Naive thymus-derived CD4-positive, alpha-beta T cell (primary cell): ENCODE data around the gene TRMT61A. TPM values are rescaled to one million over a fixed set of nuclear protein-coding genes. Genes with fewer than 3 reads are reported as not detected.

Source experiments
- ATAC-seq: fragments of 150-1000 bp; cut with Tn5 transposase; 2 replicates; pipeline ENCODE4 v1.10.0; 2021; ENCODE audit warnings: mild to moderate bottlenecking, moderate library complexity
- CTCF ChIA-PET: fragments of 350-600 bp; sonication (Branson Sonifier 250); formaldehyde crosslinking; loops from one replicate; lab custom pipeline; 2021; ENCODE audit warnings: antibody characterized with exemption; lab: Charles Lee
- POLR2A ChIA-PET: fragments of 350-600 bp; sonication (Branson Sonifier 250); formaldehyde crosslinking; loops from one replicate; lab custom pipeline; 2021; ENCODE audit warnings: antibody characterized with exemption, inconsistent platforms; lab: Charles Lee
- DNase-seq, 9 donors: peaks; one replicate each; pipeline versions ENCODE4 v3.0.0 to v3.0.0-alpha.2; 2020 to 2022; ENCODE audit warnings: mixed read lengths in 1 of 9
- H3K27ac ChIP-seq: one replicate; pipeline ENCODE4 v1.7.0; 2013; ENCODE audit warnings: mild to moderate bottlenecking, low read depth, low read length, moderate library complexity
- H3K27me3 ChIP-seq, 2 donors: one replicate each; pipeline ENCODE4 v1.7.0; 2013; ENCODE audit warnings: low read length in 2 of 2, mild to moderate bottlenecking in 2 of 2, moderate library complexity in 2 of 2; ENCODE audit not compliant: control insufficient read depth in 2 of 2, insufficient read depth in 2 of 2
- H3K36me3 ChIP-seq, 3 experiments: 1 replicate in 2 of 3; 2 replicates in 1 of 3; pipeline ENCODE4 v1.7.0; 2013; ENCODE audit warnings: low read length in 3 of 3, mild to moderate bottlenecking in 3 of 3, moderate library complexity in 1 of 3; ENCODE audit not compliant: insufficient read depth in 3 of 3, control insufficient read depth in 2 of 3
- H3K4me1 ChIP-seq, 2 donors: one replicate each; pipeline ENCODE4 v1.7.0; 2013; ENCODE audit warnings: low read length in 2 of 2, mild to moderate bottlenecking in 2 of 2, moderate library complexity in 1 of 2; ENCODE audit not compliant: control insufficient read depth in 2 of 2, insufficient read depth in 2 of 2
- H3K4me3 ChIP-seq: 2 replicates; pipeline ENCODE4 v1.7.0; 2013; ENCODE audit warnings: mild to moderate bottlenecking, low read length
- H3K9me3 ChIP-seq, 3 experiments: 1 replicate in 2 of 3; 2 replicates in 1 of 3; pipeline ENCODE4 v1.7.0; 2013; ENCODE audit warnings: low read length in 3 of 3; ENCODE audit not compliant: control insufficient read depth in 2 of 3
- H3K27ac Mint-ChIP-seq, 9 donors: one replicate each; pipeline ENCODE4 v1.8.0; 2020 to 2022; ENCODE audit warnings: mixed read lengths in 9 of 9, mild to moderate bottlenecking in 8 of 9, moderate library complexity in 5 of 9, inconsistent platforms in 2 of 9
- H3K27me3 Mint-ChIP-seq, 5 donors: one replicate each; pipeline ENCODE4 v1.8.0; 2021 to 2022; ENCODE audit warnings: mixed read lengths in 5 of 5, mild to moderate bottlenecking in 1 of 5
- H3K36me3 Mint-ChIP-seq, 5 donors: one replicate each; pipeline ENCODE4 v1.8.0; 2020 to 2022; ENCODE audit warnings: mixed read lengths in 5 of 5, mild to moderate bottlenecking in 3 of 5, inconsistent platforms in 1 of 5
- H3K4me1 Mint-ChIP-seq, 7 donors: one replicate each; pipeline ENCODE4 v1.8.0; 2020 to 2022; ENCODE audit warnings: mixed read lengths in 7 of 7, mild to moderate bottlenecking in 3 of 7, inconsistent platforms in 1 of 7
- H3K4me3 Mint-ChIP-seq, 10 donors: one replicate each; pipeline ENCODE4 v1.8.0; 2020 to 2022; ENCODE audit warnings: mild to moderate bottlenecking in 10 of 10, mixed read lengths in 10 of 10, moderate library complexity in 6 of 10, inconsistent platforms in 2 of 10
- H3K9me3 Mint-ChIP-seq, 11 donors: one replicate each; pipeline ENCODE4 v1.8.0; 2020 to 2022; ENCODE audit warnings: mixed read lengths in 11 of 11, mild to moderate bottlenecking in 4 of 11, inconsistent platforms in 1 of 11, moderate library complexity in 1 of 11
- intact Hi-C, 2 donors: fragments of 100-400 bp; cut with micrococcal nuclease; formaldehyde crosslinking; loops; one replicate each; pipeline ENCODE4 v1.15.1; 2023
- polyA plus RNA-seq, 2 donors: library from polyadenylated mRNA; unstranded; fragments of 300-500 nt; fragmentation: Illumina TruSeq; gene quantifications; one replicate each; pipeline ENCODE4 v1.2.3, GENCODE V29; 2021
- total RNA-seq, 6 experiments: library from RNA in 5 of 6; stranded (reverse) in 5 of 6; gene quantifications; 1 replicate in 5 of 6; 2 replicates in 1 of 6; pipeline ENCODE4 v1.2.3 and lab custom pipeline; 2021 to 2026

The TRMT61A gene
- total and polyA plus RNA-seq, 7 experiments from 2014 or later = 6.3 to 15.1 (median 12.2) TPM

GRCh38 chr14:103504991-103505565 lies 23.9 kb upstream of the TRMT61A start:
- Mint-ChIP-seq H3K27me3 (no peaks in the 10 kb centered on the region), H3K4me1 (peaks cover 2 to 13% (median 5%) of the 10 kb centered on the region in 7 donors), H3K27ac (peak overlapping the region in 5 of 9 donors; percentile 3 to 56 (median 20)), H3K4me3 (no peak overlapping the region), H3K36me3 (peaks cover 3 to 52% (median 16%) of the 10 kb centered on the region in 5 donors), H3K9me3 (no peaks in the 10 kb centered on the region)
- ATAC-seq (no peak), DNase-seq (peak in 1 of 9 donors; percentile 6)
- Histone ChIP-seq H3K4me3 (no peak overlapping the region), H3K27me3 (no peaks in the 10 kb centered on the region), H3K27ac (no peak overlapping the region), H3K4me1 (no peaks in the 10 kb centered on the region), H3K36me3 (peaks cover 9 to 54% (median 12%) of the 10 kb centered on the region in 3 experiments), H3K9me3 (no peaks in the 10 kb centered on the region)
- ChIA-PET POLR2A (interaction anchor here (0.9 kb wide), 1 partner anchor 56 kb away, joined by 3 read pairs; no protein-coding TSS in a partner anchor), CTCF (interaction anchor here (1.0 kb wide), 1 partner anchor 42 kb away, joined by 4 read pairs; no protein-coding TSS in a partner anchor)
- intact Hi-C loops = no loop called here

GRCh38 chr14:103507751-103508150 lies 21.2 kb upstream of the TRMT61A start:
- CTCF ChIA-PET = no interaction called here
- H3K4me1 ChIP-seq = no peaks in the 10 kb centered on the region
- H3K36me3 Mint-ChIP-seq = peaks cover 3 to 33% (median 11%) of the 10 kb centered on the region in 5 donors
- POLR2A ChIA-PET = no interaction called here
- ATAC-seq (no peak), DNase-seq (no peak)
- H3K27me3 Mint-ChIP-seq = no peaks in the 10 kb centered on the region
- peak overlapping the region in 2 of 9 donors; percentile 22 to 47 for H3K27ac Mint-ChIP-seq
- no peak overlapping the region for H3K27ac ChIP-seq
- no peaks in the 10 kb centered on the region for H3K9me3 ChIP-seq
- H3K9me3 Mint-ChIP-seq = no peaks in the 10 kb centered on the region
- no peak overlapping the region for H3K4me3 ChIP-seq
- peaks cover 0 to 9% (median 2%) of the 10 kb centered on the region in 7 donors for H3K4me1 Mint-ChIP-seq
- peaks cover 9 to 46% (median 12%) of the 10 kb centered on the region in 3 experiments for H3K36me3 ChIP-seq
- intact Hi-C loops = no loop called here
- H3K4me3 Mint-ChIP-seq = no peak overlapping the region
- H3K27me3 ChIP-seq = no peaks in the 10 kb centered on the region

- H3K27ac Mint-ChIP-seq = peak overlapping the region in 4 of 9 donors; percentile 38 to 69 (median 64)
- Histone ChIP-seq H3K36me3 (peaks cover 3 to 37% (median 6%) of the 10 kb centered on the region in 3 experiments), H3K27ac (no peak overlapping the region), H3K27me3 (no peaks in the 10 kb centered on the region), H3K4me1 (no peaks in the 10 kb centered on the region), H3K4me3 (no peak overlapping the region), H3K9me3 (no peaks in the 10 kb centered on the region)
- CTCF ChIA-PET = no interaction called here
- DNase-seq = no peak
- H3K4me3 Mint-ChIP-seq = no peak overlapping the region
- POLR2A ChIA-PET = interaction anchor here (0.6 to 0.7 kb wide), 2 partner anchors 53 to 1238 kb away, joined by 3 to 4 read pairs; no protein-coding TSS in a partner anchor
- H3K36me3 Mint-ChIP-seq = peaks cover 0 to 25% (median 8%) of the 10 kb centered on the region in 5 donors
- H3K4me1 Mint-ChIP-seq = peaks cover 0 to 9% (median 2%) of the 10 kb centered on the region in 7 donors
- no peaks in the 10 kb centered on the region for H3K27me3 Mint-ChIP-seq
- intact Hi-C loops = no loop called here
- H3K9me3 Mint-ChIP-seq = no peaks in the 10 kb centered on the region
- no peak for ATAC-seq
These were observed 20.3 kb upstream of the TRMT61A start for GRCh38 chr14:103508521-103509329.

GRCh38 chr14:103509864-103510723 lies 18.9 kb upstream of the TRMT61A start:
- H3K36me3 Mint-ChIP-seq = peaks cover 0 to 17% (median 4%) of the 10 kb centered on the region in 5 donors
- Histone ChIP-seq H3K27ac (no peak overlapping the region), H3K27me3 (no peaks in the 10 kb centered on the region), H3K36me3 (peaks cover 0 to 25% (median 1%) of the 10 kb centered on the region in 3 experiments), H3K9me3 (no peaks in the 10 kb centered on the region), H3K4me3 (no peak overlapping the region), H3K4me1 (no peaks in the 10 kb centered on the region)
- ChIA-PET POLR2A (interaction anchor here (0.7 kb wide), 1 partner anchor 20 kb away, joined by 3 read pairs; no protein-coding TSS in a partner anchor), CTCF (no interaction called here)
- no peak overlapping the region for H3K4me3 Mint-ChIP-seq
- intact Hi-C loops = no loop called here
- H3K4me1 Mint-ChIP-seq = peaks cover 0 to 9% (median 2%) of the 10 kb centered on the region in 7 donors
- H3K9me3 Mint-ChIP-seq = no peaks in the 10 kb centered on the region
- ATAC-seq (no peak), DNase-seq (no peak)
- peak overlapping the region in 3 of 9 donors; percentile 8 to 53 (median 41) for H3K27ac Mint-ChIP-seq
- H3K27me3 Mint-ChIP-seq = no peaks in the 10 kb centered on the region

GRCh38 chr14:103510724-103511693 lies 18.0 kb upstream of the TRMT61A start:
- ChIA-PET CTCF (no interaction called here), POLR2A (interaction anchor here (0.7 kb wide), 1 partner anchor 19 kb away, joined by 3 read pairs; no protein-coding TSS in a partner anchor)
- H3K27ac Mint-ChIP-seq = peak overlapping the region in 2 of 9 donors; percentile 41 to 53

More at GRCh38 chr14:103510724-103511693, 18.0 kb upstream of the TRMT61A start:
- Mint-ChIP-seq H3K9me3 (no peaks in the 10 kb centered on the region), H3K4me1 (peaks cover 0 to 6% (median 2%) of the 10 kb centered on the region in 7 donors), H3K27me3 (no peaks in the 10 kb centered on the region), H3K36me3 (peaks cover 0 to 12% (median 0%) of the 10 kb centered on the region in 5 donors), H3K4me3 (no peak overlapping the region)
- DNase-seq (no peak), ATAC-seq (no peak)
- Histone ChIP-seq H3K4me3 (no peak overlapping the region), H3K27me3 (no peaks in the 10 kb centered on the region), H3K27ac (no peak overlapping the region), H3K4me1 (no peaks in the 10 kb centered on the region), H3K9me3 (no peaks in the 10 kb centered on the region), H3K36me3 (peaks cover 0 to 20% (median 0%) of the 10 kb centered on the region in 3 experiments)
- intact Hi-C loops = no loop called here
